Gastroesophageal sphincter (tissue), 4 donors: ENCODE results near the gene TEC. TPM values are rescaled to one million over a fixed set of nuclear protein-coding genes. Genes with fewer than 3 reads are reported as not detected.

ENCODE experiments used
- ATAC-seq: fragments of 150-250 bp; one replicate; pipeline ENCODE4 v1.9.1; 2016; ENCODE audit warnings: mild to moderate bottlenecking, moderate library complexity
- H3K27ac ChIP-seq, 4 donors: fragments of 200-600 bp; sonication (generic) in 3 of 4; 1 replicate in 3 of 4; 2 replicates in 1 of 4; pipeline ENCODE4 v1.5.1; 2016 to 2019
- H3K27me3 ChIP-seq: fragments of 200-600 bp; sonication (generic); one replicate; pipeline ENCODE4 v1.5.1; 2019
- H3K36me3 ChIP-seq, 2 donors: fragments of 200-600 bp; sonication (generic); one replicate each; pipeline ENCODE4 v1.5.1; 2019; ENCODE audit warnings: control low read depth in 1 of 2
- H3K4me1 ChIP-seq, 3 donors: fragments of 200-600 bp; sonication (generic); 1 replicate in 2 of 3; 2 replicates in 1 of 3; pipeline ENCODE4 v1.5.1; 2016 to 2019; ENCODE audit warnings: control low read depth in 2 of 3
- H3K4me3 ChIP-seq, 2 donors: fragments of 200-600 bp; sonication (generic); one replicate each; pipeline ENCODE4 v1.5.1; 2019; ENCODE audit warnings: mild to moderate bottlenecking in 1 of 2, moderate library complexity in 1 of 2
- H3K9me3 ChIP-seq, 3 donors: fragments of 200-600 bp; sonication (generic); one replicate each; pipeline ENCODE4 v1.5.1; 2017 to 2019; ENCODE audit warnings: control low read depth in 2 of 3
- EP300 ChIP-seq: sonication (generic); formaldehyde crosslinking; IDR thresholded peaks from one replicate; pipeline ENCODE4 v1.6.1; 2017; ENCODE audit warnings: antibody characterized with exemption, mild to moderate bottlenecking
- POLR2A ChIP-seq, 2 donors: fragments of 450-650 bp; IDR thresholded peaks; one replicate each; pipeline ENCODE4 v1.6.1; 2017; ENCODE audit warnings: antibody characterized with exemption in 2 of 2, mild to moderate bottlenecking in 2 of 2, moderate library complexity in 1 of 2
- POLR2AphosphoS5 ChIP-seq: sonication (generic); formaldehyde crosslinking; IDR thresholded peaks from one replicate; pipeline ENCODE4 v1.6.1; 2017; ENCODE audit warnings: antibody characterized with exemption
- WGBS, 2 donors: methylation state at CpG; one replicate each; pipeline ENCODE4 v1.1.5; 2018; ENCODE audit warnings: low coverage in 1 of 2; 5-methylcytosine and 5-hydroxymethylcytosine counted together
- total RNA-seq, 4 donors: library from RNA; depleted of rRNA; stranded (reverse); fragments of >200 nt; gene quantifications; one replicate each; pipeline ENCODE4 v1.1.0, GENCODE V29; 2016
- TF ChIP-seq, protein P1 (sequence below), 4 experiments: fragments of 200-600 bp in 2 of 4; fragments of 450-650 bp in 2 of 4; sonication (generic) in 1 of 4; IDR thresholded peaks; one replicate each; pipeline ENCODE4 v1.5.1; 2017 to 2019; ENCODE audit warnings: antibody characterized with exemption in 4 of 4, mild to moderate bottlenecking in 2 of 4, moderate library complexity in 2 of 4

Gene TEC
- total RNA-seq, 4 donors from 2014 or later, result 1.9 to 6.5 (median 3.1) TPM

DNA sequence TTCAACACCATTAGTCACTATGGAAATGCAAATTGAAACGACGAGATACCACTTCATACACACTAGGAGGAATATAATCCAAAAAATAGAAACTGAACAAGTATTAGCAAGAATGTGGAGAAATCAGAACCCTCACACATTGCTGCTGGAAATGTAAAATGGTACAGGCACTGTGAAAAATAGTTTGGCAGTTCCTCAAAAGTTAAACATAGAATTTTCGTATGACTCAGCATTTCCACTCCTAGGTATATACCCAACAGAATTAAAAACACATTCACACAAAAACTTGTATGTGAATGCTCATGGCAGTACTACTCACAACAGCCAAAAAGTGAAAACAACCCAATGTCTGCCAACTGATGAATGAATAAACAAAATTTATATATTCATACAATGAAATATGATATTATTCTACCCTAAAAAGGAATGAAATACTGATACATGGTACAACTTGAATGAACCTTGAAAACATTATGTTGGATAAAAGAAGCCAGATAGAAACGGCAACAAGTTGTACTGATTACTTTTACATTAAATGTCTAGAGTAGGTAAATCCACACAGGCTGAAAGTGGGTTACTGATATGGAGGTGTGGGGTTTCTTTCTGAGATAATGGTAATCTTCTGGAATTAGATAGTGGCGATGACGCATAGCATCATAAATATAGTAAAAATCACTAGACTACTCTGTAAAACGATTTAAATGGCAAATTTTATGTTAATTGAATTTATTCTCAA, 22.3 kb downstream of the TEC start:
- no peaks in the 10 kb centered on the region for H3K36me3 ChIP-seq
- no peak for ATAC-seq
- no peaks in the 10 kb centered on the region for H3K9me3 ChIP-seq
- TF ChIP-seq, protein P1, sequence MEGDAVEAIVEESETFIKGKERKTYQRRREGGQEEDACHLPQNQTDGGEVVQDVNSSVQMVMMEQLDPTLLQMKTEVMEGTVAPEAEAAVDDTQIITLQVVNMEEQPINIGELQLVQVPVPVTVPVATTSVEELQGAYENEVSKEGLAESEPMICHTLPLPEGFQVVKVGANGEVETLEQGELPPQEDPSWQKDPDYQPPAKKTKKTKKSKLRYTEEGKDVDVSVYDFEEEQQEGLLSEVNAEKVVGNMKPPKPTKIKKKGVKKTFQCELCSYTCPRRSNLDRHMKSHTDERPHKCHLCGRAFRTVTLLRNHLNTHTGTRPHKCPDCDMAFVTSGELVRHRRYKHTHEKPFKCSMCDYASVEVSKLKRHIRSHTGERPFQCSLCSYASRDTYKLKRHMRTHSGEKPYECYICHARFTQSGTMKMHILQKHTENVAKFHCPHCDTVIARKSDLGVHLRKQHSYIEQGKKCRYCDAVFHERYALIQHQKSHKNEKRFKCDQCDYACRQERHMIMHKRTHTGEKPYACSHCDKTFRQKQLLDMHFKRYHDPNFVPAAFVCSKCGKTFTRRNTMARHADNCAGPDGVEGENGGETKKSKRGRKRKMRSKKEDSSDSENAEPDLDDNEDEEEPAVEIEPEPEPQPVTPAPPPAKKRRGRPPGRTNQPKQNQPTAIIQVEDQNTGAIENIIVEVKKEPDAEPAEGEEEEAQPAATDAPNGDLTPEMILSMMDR (IDR thresholded peaks at IDR 0.05), result no peak
- TF ChIP-seq POLR2AphosphoS5 (no peak), POLR2A (IDR thresholded peaks at IDR 0.05) (no peak), EP300 (no peak)
- H3K4me3 ChIP-seq, result no peak overlapping the region
- H3K27me3 ChIP-seq, result no peaks in the 10 kb centered on the region
- no peaks in the 10 kb centered on the region for H3K4me1 ChIP-seq
- WGBS, 2 donors, result 57 to 69% methylated on average over 7 of the region's 7 CpGs
- no peak overlapping the region for H3K27ac ChIP-seq

DNA sequence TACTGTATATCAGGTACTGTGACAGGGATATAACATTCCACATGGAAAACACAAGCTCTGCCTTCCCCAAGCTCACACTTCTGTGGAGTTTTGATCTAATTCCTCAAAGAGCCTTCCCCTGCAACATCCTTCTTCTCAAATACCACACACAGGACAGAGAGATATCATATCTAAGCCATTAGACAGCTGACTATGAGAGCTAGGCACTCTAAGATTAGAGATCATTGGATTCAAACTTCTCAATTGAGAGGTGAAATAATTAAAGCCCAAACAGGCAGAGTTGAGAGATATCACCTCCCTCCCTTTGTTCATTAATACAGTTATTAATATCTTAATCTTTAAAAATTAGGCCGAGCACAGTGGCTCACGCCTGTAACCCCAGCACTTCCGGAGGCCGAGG, 25.0 kb downstream of the TEC start:
- Histone ChIP-seq H3K27ac (no peak overlapping the region), H3K27me3 (no peaks in the 10 kb centered on the region), H3K36me3 (no peaks in the 10 kb centered on the region), H3K4me1 (no peaks in the 10 kb centered on the region), H3K4me3 (no peak overlapping the region), H3K9me3 (no peaks in the 10 kb centered on the region)
- TF ChIP-seq EP300, result no peak
- no peak for TF ChIP-seq POLR2A (IDR thresholded peaks at IDR 0.05)
- no peak for TF ChIP-seq POLR2AphosphoS5
- TF ChIP-seq, protein P1 (IDR thresholded peaks at IDR 0.05), result no peak
- ATAC-seq, result no peak
- WGBS, 2 donors, result 92 to 98% methylated on average over 4 of the region's 4 CpGs

DNA sequence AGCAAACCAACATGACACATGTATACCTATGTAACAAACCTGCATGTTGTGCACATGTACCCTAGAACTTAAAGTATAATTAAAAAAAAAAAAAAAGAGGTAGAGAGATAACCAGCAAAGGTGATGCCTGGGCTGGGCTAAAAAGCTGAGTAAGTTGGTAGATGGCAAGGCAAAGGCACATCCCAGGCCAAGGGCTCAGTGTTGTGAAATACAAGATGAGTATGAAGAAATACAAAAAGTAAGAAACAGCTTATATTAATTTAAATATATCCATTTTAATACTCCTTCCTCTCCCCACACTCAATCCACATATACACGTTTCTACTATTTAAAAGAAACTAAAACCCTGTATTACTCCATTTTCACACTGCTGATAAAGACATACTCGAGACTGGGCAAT, 25.8 kb downstream of the TEC start:
- no peaks in the 10 kb centered on the region for H3K27me3 ChIP-seq
- WGBS, 2 donors, result 67 to 77% methylated on average over 2 of the region's 2 CpGs
- TF ChIP-seq POLR2A (IDR thresholded peaks at IDR 0.05), result no peak
- no peak for TF ChIP-seq EP300
- TF ChIP-seq, protein P1 (IDR thresholded peaks at IDR 0.05), result no peak
- no peak for TF ChIP-seq POLR2AphosphoS5
- no peaks in the 10 kb centered on the region for H3K36me3 ChIP-seq
- no peak overlapping the region for H3K27ac ChIP-seq
- no peak for ATAC-seq
- H3K9me3 ChIP-seq, result no peaks in the 10 kb centered on the region
- H3K4me3 ChIP-seq, result no peak overlapping the region
- H3K4me1 ChIP-seq, result no peaks in the 10 kb centered on the region

DNA sequence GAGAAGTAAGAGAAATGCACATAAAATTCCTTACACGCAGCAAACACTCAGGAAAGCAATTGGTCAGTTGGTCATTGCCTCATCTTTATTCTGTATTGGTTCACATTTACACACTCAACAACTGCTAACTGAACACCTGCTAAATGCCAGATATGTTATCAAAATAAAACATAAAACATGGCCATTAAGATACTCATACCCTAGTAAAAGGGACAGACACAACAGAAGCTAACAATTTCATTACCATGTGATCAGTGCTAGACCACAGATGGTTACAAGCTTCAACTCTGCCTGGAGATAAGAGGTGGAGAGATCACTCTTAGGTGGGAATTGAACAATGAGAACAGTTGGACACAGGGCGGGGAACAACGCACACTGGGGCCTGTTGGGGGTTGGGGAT, 26.2 kb downstream of the TEC start:
- ATAC-seq, result no peak
- H3K27ac ChIP-seq, result no peak overlapping the region
- TF ChIP-seq, protein P1 (IDR thresholded peaks at IDR 0.05), result no peak
- TF ChIP-seq POLR2AphosphoS5, result no peak
- no peak for TF ChIP-seq POLR2A (IDR thresholded peaks at IDR 0.05)
- TF ChIP-seq EP300, result no peak
- no peaks in the 10 kb centered on the region for H3K36me3 ChIP-seq
- 81 to 85% methylated on average over 2 of the region's 3 CpGs for WGBS, 2 donors
- H3K27me3 ChIP-seq, result no peaks in the 10 kb centered on the region
- H3K4me1 ChIP-seq, result no peaks in the 10 kb centered on the region
- no peak overlapping the region for H3K4me3 ChIP-seq
- H3K9me3 ChIP-seq, result no peaks in the 10 kb centered on the region

DNA sequence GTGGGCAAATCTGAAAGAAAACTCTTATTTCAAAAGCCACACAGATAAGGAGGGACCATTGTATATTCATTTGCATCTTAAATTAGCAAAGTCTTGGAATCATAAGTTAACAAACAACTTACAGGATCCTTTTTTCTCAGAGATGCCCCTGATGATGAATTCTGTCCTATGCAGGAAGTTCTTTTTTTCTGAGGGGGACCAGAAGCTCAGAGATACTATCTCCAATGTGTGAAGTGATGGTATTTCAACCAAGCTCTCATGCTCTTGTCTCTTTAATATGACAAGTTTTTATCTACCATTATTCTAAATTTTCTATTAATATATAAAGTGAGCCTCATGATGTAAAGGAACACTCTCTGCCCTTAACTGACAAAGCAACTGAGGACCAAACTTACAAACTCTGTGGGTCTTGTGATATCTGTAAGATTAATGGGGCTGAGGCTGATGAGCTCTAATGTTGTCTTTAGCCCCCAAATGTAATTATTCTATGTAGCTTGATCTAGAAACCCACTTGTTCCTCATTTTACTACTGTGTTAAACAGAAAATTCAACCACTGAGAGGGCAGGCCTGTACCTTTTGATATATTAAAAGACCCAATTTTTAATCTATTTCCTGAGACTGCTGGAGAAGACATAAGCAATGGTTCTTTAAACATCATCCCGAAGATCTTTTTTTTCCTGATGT, 27.0 kb downstream of the TEC start:
- WGBS, 2 donors, result 38 to 69% methylated on average over 1 of the region's 1 CpG
- no peak overlapping the region for H3K4me3 ChIP-seq

More for the DNA sequence above, 27.0 kb downstream of the TEC start:
- Histone ChIP-seq H3K27me3 (no peaks in the 10 kb centered on the region), H3K36me3 (no peaks in the 10 kb centered on the region), H3K4me1 (no peaks in the 10 kb centered on the region), H3K9me3 (no peaks in the 10 kb centered on the region), H3K27ac (no peak overlapping the region)
- no peak for TF ChIP-seq EP300
- TF ChIP-seq, protein P1 (IDR thresholded peaks at IDR 0.05), result no peak
- no peak for TF ChIP-seq POLR2AphosphoS5
- TF ChIP-seq POLR2A (IDR thresholded peaks at IDR 0.05), result no peak
- no peak for ATAC-seq
